IPS DF 4.7 (cell line): Measurements from ENCODE around the gene LTBP3.

Experiments
- DNase-seq: peaks from one replicate; pipeline ENCODE4 v3.0.0-alpha.2; 2013; ENCODE audit warnings: low spot score; ENCODE audit errors: extremely low read depth

The LTBP3 gene

DNA sequence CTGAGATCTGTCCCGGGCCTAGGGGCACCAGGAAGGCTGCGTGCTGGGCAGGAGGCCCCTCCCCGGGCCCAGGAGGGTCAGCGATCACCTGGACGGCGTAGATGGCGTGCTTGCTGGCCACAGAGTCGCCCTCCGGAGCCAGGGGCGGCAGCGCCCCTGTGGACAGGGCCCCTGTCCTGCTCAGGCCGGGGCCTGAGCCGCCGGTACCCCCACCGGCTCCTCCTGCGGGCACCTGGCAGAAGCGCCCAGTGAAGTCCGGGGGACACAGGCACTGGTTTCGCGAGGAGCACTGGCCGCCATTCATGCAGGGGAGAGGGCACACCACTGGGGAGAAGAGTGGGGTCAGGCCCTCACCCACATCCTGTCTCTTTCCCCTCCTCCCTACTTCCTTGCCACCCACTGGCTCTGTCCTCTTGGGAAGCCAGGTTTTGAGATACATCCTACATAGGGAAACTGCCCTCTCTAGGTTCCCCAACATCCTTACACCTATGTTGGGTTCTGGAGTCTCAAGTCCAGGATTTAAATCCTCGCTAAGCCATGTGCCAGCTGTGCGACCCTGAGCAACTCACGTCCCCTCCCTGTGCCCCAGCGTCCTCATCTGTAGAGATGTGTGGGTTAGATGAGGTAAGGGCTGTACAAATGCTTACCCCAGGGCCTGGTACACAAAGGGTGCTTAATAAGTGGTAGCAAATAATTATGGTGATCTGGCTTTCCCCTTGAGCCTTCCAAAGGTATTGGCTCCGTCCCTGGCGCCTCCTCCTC lies 3.9 kb downstream of the LTBP3 start:
- no peak for DNase-seq

DNA sequence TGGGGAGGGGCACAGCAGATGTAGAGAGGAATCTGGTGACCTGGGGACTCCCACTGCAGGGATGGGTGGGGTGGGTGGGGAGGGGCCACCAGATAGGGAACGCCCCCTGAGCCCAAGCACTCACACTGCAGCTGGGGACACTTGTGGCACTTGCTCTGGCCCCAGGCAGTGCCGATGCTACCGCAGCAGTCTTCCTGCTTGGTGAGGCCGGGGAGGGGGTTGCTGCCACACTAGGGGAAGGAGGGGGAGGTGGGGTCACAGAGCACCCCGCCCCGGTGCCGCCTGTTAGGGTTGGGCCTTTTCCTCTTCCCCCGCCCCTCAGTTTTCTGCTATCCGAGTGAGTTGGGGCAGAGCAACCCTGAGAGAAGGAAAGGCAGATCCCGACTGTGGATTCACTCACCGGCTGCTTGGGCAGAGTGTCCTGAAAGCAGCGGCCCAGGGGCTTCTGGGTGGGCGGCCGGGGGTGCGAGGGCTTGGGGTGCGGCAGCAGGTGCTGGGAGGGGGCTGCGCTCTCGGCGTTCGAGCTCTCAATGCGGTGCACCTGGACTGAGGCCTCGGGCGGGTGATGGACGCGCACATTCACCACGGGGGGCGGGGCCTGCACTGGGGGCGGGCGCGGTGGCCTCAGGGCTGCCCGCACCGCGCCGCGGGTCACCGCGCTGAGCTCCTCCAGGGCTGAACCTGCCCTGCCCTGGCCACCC lies 4.7 kb downstream of the LTBP3 start:
- no peak for DNase-seq

DNA sequence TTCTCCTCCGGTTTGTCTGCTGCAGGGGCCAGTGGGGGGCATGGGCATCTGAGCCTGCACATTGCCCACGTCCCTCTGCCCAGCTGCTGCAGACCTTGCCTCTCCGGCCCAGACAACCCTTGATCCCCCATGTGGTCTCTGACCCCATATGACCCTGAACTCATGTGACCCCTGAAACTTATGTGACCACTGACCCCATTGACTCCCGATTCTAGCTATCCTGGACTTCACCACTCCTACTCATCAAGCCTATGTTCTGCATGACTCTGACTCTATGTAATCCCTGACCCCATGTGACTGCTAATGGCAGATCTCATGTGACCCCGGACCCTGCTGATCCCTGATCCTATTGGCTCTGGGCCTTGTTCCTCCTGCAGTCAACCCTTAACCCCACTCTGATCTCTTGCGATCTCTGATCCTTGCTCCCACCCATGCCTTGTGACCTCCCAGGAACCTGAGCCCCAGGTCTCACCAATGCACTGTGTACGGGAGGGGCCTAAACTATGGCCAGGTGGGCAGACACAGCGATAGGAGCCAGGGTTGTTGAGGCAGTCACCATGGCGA lies 5.7 kb downstream of the LTBP3 start:
- DNase-seq: no peak

DNA sequence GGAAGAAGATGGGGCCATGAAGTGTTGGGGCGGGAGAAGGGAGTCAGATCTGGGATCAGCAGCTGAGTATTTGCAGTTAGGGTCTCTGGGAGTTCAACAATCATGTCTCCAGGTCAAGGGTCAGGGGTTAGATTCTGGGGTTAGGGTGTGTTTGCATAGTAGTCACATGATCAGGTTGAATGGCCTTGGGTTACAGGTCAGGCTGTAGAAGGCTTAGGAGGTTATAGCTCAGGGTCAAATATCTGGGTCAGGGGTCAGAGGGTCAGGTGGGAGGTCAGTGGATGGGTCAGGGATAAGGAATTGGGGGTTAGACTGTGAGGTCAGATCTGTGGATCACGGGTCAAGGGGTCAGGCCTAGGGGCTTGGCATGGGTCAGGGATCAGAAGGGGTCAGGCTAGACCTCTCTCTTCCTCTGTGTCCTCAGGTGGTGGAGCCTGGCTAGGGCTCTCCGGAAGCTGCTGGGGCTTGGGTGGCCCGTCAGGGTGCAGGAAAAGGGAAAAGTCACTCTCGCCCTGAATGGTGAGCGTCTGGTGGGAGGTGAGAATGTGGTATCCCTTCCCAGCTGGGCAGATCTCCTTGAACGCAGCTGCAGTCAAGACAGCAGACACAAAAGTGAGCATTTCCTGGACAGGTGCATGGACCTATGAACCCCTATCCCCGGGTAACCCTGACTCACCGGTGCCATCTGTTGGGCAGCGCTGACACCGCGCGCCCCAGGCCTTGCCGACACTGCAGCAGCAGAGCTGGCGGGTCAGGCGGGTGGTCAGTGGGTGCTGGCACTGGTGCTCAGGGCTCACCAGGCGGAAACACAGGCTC lies 6.4 kb downstream of the LTBP3 start:
- DNase-seq: no peak

DNA sequence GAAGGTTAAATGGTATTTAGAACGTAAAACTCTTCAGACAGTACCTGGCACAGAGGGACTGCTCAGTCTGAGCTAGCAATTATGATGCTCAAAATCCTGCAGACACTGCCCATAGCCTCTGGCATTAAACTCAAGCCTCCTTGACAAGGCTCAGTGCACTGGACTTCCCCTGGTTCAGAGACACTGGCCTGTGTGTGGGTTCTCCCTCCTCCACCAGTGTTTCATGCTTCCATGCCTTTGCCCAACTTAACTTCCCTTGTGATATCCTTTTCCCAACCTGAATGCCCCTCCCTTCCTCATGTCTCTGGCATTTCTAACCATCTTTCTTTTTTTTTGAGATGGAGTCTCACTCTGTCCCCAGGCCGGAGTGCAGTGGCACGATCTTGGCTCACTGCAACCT lies 9.1 kb downstream of the LTBP3 start:
- DNase-seq: no peak

DNA sequence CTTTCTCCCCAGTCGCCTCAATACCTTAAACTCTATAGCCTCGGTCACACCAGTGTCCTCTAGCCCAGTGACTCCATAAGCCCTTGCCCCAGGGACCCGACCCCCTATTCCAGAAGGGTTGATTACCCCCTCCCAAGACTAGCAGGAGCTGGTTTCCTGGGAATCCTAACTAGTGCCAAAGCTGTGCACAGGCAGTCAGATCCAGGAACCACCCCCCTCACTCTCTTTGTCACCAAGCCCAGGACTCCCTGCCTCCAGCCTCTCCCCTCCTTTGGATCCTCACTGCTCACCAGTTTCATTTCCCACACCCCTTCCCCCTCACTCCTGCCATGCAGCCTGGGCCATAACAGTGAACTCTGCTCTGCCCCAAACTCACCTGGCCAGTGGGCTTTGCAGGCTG lies 9.8 kb downstream of the LTBP3 start:
- DNase-seq: no peak

DNA sequence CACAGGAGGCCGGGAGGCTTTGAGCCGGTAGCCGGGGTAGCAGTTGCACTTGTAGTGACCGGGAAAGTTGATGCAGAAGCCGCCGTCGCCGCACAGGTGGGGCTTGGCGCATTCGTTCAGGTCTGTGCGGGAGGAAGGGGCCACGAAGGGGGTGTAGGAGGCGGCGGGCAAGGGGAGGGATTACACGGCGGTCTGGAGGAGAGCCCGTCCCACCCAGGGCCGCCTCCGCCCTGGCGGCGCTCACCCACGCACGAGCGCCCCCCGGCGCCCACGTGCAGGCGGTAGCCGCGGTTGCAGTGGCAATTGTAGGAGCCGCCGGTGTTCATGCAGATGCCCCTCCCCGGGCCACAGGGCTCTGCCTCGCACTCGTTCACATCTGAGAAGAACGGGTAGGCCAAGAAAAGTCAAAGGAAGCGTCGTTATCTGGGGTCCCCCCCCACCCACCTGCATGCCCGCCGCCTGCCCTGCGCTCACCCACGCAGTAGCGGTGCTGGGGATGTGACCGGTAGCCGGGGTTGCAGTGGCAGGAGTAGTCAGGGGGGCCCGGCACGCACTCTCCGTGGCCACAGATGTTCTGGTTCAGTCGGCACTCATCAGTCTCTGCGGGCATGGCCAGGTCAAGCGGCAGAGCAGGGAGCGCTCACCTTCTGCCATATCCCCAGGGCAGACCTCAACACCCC lies 10.6 kb downstream of the LTBP3 start:
- no peak for DNase-seq

DNA sequence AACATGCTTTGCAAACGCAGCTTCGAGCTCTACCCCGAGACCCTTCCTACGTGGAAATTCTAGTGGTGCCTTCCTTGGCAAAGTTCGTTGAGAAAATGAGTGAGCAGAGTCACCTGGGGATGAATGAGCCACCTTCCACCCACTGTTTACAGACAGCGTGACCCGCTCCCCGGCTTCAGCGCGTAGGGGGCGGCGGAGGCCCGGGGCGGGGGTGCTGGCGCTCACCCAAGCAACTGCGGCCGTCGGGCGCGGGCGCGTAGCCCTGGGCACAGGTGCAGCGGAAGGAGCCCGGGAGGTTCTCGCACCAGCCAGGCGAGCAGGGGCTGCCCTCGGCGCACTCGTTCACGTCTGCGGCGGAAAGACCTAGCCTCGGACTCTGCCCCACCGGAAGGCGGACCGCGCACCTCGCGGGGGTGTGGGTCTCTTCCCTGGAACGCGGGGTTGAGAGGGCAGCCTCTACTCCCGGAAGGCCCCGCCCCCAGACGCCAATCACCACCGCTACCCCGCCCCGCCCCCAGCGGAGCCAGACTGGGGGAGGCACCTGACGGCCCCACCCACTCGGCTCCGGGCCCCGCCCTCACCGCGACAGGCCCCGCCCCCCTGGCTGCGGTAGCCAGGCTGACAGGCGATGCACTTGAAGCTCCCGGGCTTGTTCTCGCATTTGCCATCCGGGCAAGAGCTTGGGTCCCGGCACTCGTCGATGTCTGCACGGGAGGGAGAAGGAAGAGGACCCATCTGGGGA lies 11.8 kb downstream of the LTBP3 start:
- DNase-seq: no peak

DNA sequence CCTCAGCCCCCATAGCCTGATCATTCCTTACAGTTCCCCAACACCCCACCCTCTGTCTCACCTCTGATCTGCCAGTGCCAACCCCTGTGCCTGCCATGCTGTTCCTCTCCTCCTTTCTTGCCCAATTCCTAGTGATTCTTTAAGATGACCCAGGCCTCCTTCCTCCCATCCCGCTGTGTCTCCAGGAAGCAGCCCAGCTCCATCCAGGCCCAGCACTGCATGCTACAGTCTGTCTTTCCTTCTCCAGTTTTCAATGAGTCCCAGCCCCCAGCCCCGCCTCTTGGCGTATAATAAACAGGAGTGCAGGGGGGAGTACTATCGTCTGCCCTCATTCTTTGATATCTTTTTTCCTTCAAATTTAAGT lies 12.3 kb downstream of the LTBP3 start:
- DNase-seq: no peak

DNA sequence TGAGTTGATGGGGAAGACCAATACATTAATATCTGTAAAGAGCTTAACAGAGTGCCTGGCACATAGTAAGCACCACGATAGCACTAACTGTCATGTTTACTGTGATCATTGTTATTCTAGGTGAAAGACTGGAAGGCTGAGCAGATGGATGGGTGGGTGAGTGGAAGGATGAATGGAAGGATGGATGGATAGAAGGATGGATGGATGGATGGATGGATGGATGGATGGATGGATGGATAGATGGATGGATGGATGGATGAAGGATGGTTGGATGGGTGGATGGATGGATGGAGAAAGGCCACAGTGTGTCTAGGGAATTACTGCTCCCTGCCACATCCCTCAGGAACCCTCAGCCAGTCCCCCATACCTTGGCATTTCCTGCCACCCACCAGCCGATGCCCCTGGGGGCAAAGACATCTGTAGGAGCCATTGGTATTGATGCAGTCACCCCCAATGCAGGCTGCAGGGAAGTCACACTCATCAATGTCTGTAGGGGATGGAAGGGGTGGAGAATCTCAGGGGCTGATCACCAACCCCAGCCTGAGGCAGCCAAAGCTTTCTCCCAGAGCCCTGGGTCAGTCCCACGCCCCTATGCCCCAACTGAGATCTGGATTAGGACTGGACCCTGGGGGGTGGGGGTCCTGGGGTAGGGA lies 15.3 kb downstream of the LTBP3 start:
- DNase-seq: no peak

DNA sequence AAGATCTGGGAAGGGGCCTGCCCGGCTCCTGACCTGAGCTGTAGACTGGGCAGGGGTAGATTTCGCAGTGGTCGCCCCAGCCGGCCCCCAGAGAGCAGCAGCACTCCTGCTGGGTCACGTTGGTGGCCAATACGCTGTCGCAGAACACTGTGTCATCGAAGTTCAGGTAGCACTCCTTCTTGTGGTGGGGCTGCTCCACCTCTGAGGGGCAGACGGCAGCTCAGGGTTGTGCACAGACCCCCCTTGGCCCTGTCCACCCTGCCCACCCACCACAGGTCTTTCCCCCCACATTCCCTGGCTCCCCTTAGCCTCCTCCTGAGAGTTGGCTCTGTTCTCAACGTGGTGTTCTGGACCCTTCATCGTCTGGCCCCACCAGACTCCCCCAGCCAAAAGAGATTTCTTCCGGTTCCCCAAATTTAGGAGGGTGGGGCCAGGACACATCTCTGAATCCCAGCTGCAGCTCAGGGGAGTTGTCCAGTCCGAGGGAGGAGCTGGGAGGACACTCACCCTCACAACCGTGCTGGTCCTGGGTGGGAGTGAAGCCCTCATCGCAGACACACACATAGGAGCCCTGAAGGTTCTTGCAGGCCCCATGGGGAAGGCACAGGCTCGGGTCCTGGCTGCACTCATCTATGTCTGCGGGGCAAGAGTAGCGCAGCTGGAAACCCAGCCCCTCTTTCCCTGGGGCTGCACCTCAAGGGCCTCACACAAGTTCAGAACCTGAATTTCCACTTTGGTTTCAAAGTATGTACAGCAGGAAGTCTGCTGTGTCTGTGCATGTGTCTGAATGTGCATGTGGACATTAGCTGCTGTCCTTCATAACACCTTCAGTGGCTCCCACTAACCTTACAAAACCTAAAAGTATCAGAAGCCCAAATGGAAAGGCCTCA lies 16.8 kb downstream of the LTBP3 start:
- DNase-seq: no peak

DNA sequence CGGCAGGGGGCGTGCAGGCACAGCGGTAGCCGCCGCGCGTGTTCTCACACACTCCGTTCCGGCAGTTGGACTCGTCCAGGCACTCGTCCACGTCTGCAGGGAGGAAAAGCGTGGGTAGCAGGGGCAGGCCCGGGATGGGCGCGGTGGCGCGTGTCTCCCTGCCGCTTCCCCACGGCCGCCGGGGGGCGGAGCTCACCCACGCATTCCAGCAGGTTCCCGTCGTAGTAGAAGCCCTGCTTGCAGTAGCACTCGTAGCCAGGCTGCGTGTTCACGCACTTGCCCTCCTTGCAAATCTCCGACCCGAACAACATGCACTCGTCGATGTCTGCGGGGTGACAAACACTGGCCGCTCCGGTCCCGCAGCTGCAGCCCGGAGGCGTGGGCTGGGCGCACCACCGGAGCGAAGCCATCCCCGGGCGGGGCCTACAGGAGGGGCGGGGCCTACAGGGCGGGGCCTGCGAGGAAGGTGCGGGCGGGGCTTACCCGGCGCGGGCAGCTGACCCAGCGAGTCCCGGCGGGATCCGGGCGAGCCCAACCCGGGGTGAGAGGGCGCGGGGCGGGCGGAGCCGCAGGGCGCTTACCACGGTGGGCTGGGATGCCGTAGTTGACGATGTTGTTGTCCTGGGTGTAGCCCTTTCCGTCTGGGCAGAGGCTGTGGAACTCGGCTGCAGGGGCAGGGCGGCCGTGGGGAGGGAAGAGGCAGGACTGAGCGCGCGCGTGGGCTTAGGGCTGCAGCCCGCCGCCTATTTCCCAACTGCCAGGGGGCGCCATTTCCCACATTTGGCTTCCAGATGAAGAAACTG lies 17.7 kb downstream of the LTBP3 start:
- no peak for DNase-seq

DNA sequence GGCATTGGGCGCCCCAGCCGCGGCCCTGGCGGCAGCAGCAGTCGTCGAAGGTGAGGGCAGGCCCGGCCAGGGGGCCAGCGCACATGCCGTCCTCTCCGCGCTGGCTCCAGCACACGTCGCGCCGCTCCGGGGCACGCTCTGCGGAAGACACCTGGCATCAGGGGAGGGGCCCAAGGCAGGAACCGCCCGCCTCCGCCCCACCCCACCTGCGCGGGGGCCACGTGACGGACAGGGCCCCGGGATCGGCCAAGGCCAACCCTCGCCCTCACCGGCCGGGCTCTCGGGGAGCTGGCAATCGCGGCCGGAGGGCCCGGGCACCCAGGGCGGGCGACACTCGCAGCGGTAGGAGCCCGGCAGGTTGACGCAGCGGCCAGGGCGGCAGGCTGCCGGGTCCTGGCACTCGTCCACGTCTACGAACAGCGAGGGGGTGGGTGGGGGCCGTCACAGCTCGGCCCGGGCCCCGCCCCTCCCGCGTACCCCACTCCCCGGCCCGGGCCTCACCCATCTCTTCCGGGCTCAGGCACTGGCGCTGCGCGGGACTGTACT lies 18.3 kb downstream of the LTBP3 start:
- DNase-seq: no peak

DNA sequence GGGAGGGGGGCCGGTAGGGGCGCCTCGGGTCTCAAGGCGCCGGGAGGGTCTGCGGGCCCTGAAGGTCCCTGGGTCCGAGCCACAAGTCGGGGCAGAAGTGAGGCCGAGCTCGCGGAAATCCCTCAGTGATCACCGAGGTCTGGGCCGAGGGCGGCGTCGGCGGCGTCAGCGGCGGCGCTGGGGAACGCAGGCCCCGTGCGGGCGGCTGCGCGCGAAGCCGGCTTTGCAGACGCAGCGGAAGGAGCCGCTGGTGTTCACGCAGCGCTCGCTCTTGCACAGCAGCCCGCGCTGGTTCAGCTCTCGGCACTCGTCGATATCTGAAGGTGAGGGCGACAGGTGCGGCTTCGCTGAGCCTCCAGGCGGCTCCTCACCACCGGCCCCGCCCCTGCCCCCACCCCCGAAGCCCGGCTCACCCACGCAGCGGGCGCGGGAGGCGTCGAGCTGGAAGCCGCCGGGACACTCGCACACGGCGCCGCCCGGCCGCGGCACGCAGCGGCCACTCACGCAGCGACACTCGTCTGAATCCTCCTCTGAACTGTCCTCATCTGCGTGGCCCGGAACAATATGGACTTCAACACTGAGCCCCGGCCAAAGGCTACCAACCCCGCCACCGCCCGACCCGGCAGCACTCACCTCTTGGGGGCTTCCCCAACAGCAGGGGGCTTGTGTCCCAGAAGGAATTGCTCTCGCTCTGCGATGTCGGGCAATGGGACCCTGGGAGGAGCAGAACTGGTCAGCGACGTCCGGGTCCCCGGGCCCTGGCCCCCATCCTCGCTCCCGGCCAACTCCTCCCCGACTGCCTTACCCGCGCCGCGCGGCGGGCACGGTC lies 19.0 kb downstream of the LTBP3 start:
- no peak for DNase-seq

DNA sequence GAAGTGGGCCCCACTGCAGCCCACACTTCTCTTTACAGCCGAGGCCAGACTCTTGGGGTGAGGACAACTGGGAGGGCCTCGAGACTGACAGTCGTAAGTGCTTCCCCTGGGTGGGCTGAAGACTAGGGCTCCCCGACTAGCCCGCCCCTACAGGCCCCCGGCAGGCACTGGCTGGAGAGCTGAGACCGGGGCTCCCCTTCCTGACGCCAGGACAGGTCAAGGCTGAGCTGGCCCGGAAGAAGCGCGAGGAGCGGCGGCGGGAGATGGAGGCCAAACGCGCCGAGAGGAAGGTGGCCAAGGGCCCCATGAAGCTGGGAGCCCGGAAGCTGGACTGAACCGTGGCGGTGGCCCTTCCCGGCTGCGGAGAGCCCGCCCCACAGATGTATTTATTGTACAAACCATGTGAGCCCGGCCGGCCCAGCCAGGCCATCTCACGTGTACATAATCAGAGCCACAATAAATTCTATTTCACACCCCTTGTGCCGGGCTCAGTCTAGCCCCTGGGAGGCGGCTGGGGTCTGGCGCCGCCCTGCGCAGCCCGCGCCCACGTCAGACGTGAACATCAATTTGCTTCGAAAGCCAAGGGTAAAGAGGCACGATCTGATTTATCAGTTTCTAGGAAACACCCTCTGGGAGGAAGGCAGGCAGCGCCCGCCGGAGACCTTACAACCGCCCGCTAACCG lies 19.8 kb downstream of the LTBP3 start:
- no peak for DNase-seq

DNA sequence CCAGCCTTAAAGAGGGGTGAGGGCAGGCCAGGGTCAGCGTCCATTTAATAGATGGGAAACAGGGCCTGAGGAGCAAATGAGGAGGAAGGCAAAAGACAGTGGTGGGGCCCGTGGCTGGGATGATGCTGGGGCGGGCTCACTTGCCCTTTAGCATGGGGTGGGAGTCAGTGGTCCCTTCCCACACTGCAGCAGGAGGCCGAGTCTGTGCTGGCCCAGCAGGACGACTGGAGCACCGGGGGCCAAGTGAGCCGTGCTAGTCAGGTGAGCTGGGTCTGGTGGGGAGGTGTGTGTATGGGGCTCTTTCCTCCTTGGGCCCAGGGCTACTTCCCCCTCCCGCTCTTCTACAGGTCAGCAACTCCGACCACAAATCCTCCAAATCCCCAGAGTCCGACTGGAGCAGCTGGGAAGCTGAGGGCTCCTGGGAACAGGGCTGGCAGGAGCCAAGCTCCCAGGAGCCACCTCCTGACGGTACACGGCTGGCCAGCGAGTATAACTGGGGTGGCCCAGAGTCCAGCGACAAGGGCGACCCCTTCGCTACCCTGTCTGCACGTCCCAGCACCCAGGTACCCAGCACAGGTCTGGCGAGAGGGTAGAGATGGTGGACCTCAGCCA lies 20.4 kb downstream of the LTBP3 start:
- no peak for DNase-seq
